ENCODE results near the gene TM9SF2.
A peak's percentile ranks its signal among the peaks of the same experiment; 100 is the strongest.

The TM9SF2 gene

DNA sequence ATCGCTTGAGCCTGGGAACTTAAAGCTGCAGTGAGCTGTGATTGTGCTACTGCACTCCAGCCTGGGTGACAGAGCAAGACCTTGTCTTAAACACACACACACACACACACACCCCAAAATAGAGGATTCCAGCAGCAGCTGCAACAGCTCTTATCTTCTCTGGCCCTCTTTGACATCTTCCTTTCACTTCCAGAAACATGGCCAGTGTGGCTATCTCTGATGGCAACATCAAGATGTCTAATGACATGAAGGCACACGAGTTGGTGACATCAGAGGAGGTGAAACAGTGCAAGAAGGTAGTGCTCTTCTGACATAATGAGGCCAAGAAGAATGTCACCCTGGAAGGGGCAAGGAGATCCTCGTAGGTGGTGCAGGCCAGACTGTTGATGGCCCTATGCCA is 81.2 kb downstream of the TM9SF2 start:
- DNase-seq, result no peak

- no peak for DNase-seq
Observed at GRCh38 chr13:99585609-99586008, 84.3 kb downstream of the TM9SF2 start.

GRCh38 chr13:99587021-99587420 is 85.7 kb downstream of the TM9SF2 start:
- DNase-seq, result no peak

GRCh38 chr13:99587893-99588606 is 86.8 kb downstream of the TM9SF2 start:
- no peak for DNase-seq

- DNase-seq, result no peak
Observed at GRCh38 chr13:99589575-99589974, 88.3 kb downstream of the TM9SF2 start.

DNA sequence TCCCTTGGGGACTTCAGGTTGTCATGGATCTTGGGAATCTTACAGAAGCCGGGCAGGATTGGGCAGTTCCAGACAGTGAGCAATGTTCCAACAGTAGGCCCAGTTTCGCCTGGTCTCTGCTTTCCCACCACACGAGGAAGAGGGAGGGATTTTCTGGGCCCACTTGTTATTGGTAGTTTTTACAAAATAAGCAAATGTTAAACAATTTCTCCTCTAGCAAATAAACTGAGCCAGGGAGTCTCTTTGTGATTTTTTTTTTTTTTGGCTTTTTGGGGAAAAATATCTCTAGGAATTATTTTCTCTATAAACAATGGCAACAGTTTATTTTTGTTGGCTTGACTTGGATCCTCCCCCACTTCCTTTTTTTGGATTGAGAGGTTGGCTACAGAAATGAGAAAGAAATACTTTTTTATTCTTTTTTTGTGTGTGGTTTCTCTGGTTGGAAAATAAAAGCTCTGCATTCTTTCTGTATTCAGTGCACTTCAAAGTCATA is 89.3 kb downstream of the TM9SF2 start:
- no peak for DNase-seq

- no peak for DNase-seq
Observed at GRCh38 chr13:99596180-99596579, 94.9 kb downstream of the TM9SF2 start.

DNA sequence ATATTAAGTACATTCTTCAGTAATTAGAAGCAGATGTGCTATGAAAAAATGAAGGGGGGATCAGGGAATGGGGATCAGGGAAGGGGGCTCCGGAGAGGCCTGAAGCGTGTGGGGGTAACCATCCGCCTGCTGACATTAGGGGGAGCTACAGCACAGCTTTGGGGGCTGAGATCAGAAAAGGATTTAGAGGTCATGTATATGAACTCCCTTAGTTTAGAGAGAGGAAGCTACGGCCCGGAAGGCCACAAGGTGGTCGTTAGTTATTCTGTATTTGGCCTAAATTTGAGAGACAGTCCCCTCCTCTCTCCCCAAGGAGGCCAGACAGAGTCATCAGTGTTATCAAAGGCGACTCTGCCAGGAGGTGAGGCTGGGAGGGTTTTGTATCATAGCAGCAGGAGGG is 99.0 kb downstream of the TM9SF2 start:
- DNase-seq, result no peak

DNA sequence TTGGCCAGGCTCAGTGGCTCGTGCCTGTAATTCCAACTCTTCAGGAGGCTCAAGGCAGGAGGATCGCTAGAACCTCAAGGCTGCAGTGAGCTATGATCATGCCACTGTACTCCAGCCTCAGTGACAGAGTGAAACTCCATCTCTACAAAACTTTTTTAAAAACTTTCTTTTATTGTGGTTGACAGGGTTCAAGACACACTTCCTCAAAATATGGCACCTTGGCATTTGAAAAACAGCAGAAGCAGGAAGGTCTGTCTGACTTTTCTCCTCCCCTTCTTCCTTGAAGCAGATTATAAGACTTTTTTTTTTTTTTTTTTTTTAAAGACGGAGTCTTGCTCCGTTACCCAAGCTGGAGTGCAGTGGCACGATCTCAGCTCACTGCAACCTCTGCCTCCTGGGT is 100.3 kb downstream of the TM9SF2 start:
- DNase-seq, result no peak

DNA sequence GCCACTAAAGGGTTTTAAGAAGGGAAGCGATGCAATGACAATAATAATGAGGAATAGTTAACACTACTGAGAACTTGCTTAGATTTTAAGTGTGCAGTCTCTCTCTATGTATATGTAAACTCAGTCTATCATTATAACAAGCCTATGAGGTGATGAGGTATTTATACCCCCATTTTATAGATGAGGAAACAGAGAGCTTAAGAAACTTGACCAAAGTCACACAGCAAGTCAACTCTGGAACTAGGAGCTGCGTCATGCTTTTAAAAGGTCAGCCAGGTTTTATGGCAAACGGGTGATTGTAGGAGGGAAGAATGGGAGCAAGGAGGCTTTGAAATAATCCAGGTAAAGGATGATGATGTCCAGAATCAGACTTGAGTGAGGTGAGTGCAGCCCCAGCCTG is 103.4 kb downstream of the TM9SF2 start:
- no peak for DNase-seq

DNA sequence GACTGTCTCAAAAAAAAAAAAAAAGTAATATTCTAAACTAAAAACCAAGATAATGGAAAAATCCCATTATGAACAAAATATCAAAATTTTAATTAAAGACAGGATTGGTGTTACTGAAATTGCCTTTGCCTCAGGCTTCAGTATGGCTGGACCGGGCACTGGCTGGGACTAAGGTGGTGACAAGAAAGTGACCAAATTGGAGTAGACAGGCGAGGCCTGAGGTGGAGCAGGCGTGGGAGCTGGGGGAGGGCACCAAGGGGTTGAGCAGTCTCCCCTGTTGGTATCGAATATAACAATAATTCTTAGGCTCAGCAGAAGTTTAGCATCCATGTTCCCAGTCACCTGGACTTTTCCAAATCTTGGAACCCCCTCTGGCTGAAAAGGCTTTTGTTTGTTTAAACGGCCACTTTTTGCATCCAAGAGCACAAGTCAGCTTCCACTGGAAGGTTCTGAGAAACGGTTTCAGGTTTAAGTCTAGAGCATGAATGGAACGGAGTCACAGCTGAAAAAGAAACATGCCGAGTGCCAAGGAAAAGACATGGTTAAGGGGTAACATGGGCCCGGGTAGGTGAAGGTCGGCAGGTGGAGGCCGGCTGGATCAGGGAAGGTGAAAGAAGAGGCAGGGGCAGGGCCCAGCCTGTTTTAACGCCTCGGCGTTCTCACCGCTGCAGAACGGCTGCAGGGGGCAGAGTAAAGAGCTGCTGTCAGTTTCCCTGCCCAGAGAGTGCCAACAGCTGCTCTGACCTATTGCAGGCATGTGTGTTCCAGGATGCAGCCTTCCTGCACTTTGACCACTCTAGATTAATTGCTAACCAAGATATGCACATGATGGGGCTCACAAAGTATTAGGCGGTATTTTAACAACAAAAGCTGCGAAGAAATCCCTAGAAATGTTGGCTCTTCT is 104.4 kb downstream of the TM9SF2 start:
- DNase-seq, result peak; percentile 57

GRCh38 chr13:99606324-99607066 is 105.2 kb downstream of the TM9SF2 start, which contains the start of gene CLYBL:
TSS of gene CLYBL (plus strand) at chr13:99606690.
- peak; percentile 93 for DNase-seq

GRCh38 chr13:99608345-99608744 is 107.1 kb downstream of the TM9SF2 start:
- no peak for DNase-seq

GRCh38 chr13:99610702-99611289 is 109.5 kb downstream of the TM9SF2 start:
- DNase-seq, result no peak
